Stomach (tissue), 9 donors: ENCODE data around the gene KATNB1. TPM values are rescaled to one million over a fixed set of nuclear protein-coding genes. Genes with fewer than 3 reads are reported as not detected.

Experiments
- DNase-seq, 2 donors: peaks; one replicate each; pipeline versions ENCODE4 v3.0.0 to v3.0.0-alpha.2; 2013 to 2019
- H3K27ac ChIP-seq, 5 donors: fragments of 200-600 bp in 4 of 5; sonication (generic) in 4 of 5; one replicate each; pipeline ENCODE4 v1.5.1; 2013 to 2019; ENCODE audit warnings: mild to moderate bottlenecking in 1 of 5, moderate library complexity in 1 of 5
- H3K27me3 ChIP-seq, 3 donors: fragments of 200-600 bp; sonication (generic); one replicate each; pipeline ENCODE4 v1.5.1; 2017 to 2019; ENCODE audit warnings: mixed run types in 1 of 3
- H3K36me3 ChIP-seq, 4 donors: fragments of 200-600 bp; sonication (generic); 1 replicate in 3 of 4; 2 replicates in 1 of 4; pipeline ENCODE4 v1.5.1; 2016 to 2019
- H3K4me1 ChIP-seq, 4 donors: fragments of 200-600 bp; sonication (generic); one replicate each; pipeline ENCODE4 v1.5.1; 2016 to 2019
- H3K4me3 ChIP-seq, 4 donors: fragments of 200-600 bp; sonication (generic) in 3 of 4; one replicate each; pipeline ENCODE4 v1.5.1; 2016 to 2019; ENCODE audit warnings: mild to moderate bottlenecking in 1 of 4
- H3K9me3 ChIP-seq, 4 donors: fragments of 200-600 bp; sonication (generic); one replicate each; pipeline ENCODE4 v1.5.1; 2016 to 2019
- CTCF ChIP-seq, 7 experiments: fragments of 450-650 bp in 4 of 7; fragments of 200-600 bp in 3 of 7; sonication (generic) in 3 of 7; IDR thresholded peaks; one replicate each; pipeline ENCODE4 v1.5.1; 2016 to 2019; ENCODE audit warnings: antibody characterized with exemption in 7 of 7, control low read depth in 2 of 7, mild to moderate bottlenecking in 1 of 7
- EP300 ChIP-seq: sonication (generic); formaldehyde crosslinking; IDR thresholded peaks from one replicate; pipeline ENCODE4 v1.6.1; 2017; ENCODE audit warnings: antibody characterized with exemption
- POLR2A ChIP-seq, 4 donors: fragments of 450-650 bp; IDR thresholded peaks; one replicate each; pipeline ENCODE4 v1.6.1; 2016; ENCODE audit warnings: antibody characterized with exemption in 4 of 4, control low read depth in 2 of 4, mild to moderate bottlenecking in 1 of 4, moderate library complexity in 1 of 4
- POLR2AphosphoS5 ChIP-seq, 3 donors: sonication (generic); formaldehyde crosslinking; IDR thresholded peaks; one replicate each; pipeline ENCODE4 v1.6.1; 2016; ENCODE audit warnings: antibody characterized with exemption in 3 of 3
- WGBS, 5 donors: extraction: QIAGEN DNeasy Blood & Tissue Kit in 3 of 5; methylation state at CpG; one replicate each; pipeline versions ENCODE4 v1.1.5 to v1.1.7; 2013 to 2018; 5-methylcytosine and 5-hydroxymethylcytosine counted together
- intact Hi-C: fragments of 100-400 bp; cut with DNase I; formaldehyde crosslinking; loops from one replicate; pipeline ENCODE4 v1.15.1; 2023; ENCODE audit warnings: low total_unique reads
- polyA plus RNA-seq, 3 donors: library from polyadenylated mRNA; stranded (reverse); fragments of 200-250 nt; gene quantifications; one replicate each; pipeline ENCODE4 v1.2.3, GENCODE V29; 2013
- total RNA-seq, 5 donors: library from RNA; depleted of rRNA; stranded (reverse); fragments of >200 nt; gene quantifications; one replicate each; pipeline versions ENCODE4 v1.1.0 to v1.2.3, GENCODE V29; 2014 to 2016
- donor health status: healthy with polysubstance abuse.
- donor health status: Bipolar disorder and iron deficiency.
- donor health status: healthy.

The KATNB1 gene
- total and polyA plus RNA-seq, 8 donors: 6.7 to 58.5 (median 13.4) TPM

GRCh38 chr16:57758331-57759117 lies 23.0 kb downstream of the KATNB1 start:
- 79 to 85% (median 80%) methylated on average over 16 to 33 of the region's 33 CpGs for WGBS, 5 donors
- H3K36me3 ChIP-seq: peaks cover 19 to 88% (median 80%) of the 10 kb centered on the region in 4 donors
- DNase-seq: no peak
- intact Hi-C loops: loop anchor here (5.0 to 10.0 kb wide), 2 partner anchors 104 to 246 kb away; partner anchors contain the start of genes USB1 and ZNF319
- no peaks in the 10 kb centered on the region for H3K9me3 ChIP-seq
- H3K27ac ChIP-seq: peak overlapping the region in 3 of 5 donors; percentile 11 to 39 (median 36)
- TF ChIP-seq CTCF (IDR thresholded peaks at IDR 0.05) (no peak), POLR2AphosphoS5 (IDR thresholded peaks at IDR 0.05) (no peak), EP300 (no peak), POLR2A (IDR thresholded peaks at IDR 0.05) (no peak)
- no peak overlapping the region for H3K4me3 ChIP-seq
- H3K27me3 ChIP-seq: no peaks in the 10 kb centered on the region
- peaks cover 0 to 9% (median 8%) of the 10 kb centered on the region in 4 donors for H3K4me1 ChIP-seq

- H3K4me3 ChIP-seq: no peak overlapping the region
- peaks cover 22 to 88% (median 80%) of the 10 kb centered on the region in 4 donors for H3K36me3 ChIP-seq
- H3K9me3 ChIP-seq: no peaks in the 10 kb centered on the region
- peak overlapping the region in 2 of 5 donors; percentile 8 to 11 for H3K27ac ChIP-seq
- intact Hi-C loops: loop anchor here (5.0 to 10.0 kb wide), 2 partner anchors 103 to 246 kb away; partner anchors contain the start of genes USB1 and ZNF319
- TF ChIP-seq POLR2AphosphoS5 (IDR thresholded peaks at IDR 0.05) (no peak), EP300 (no peak), CTCF (IDR thresholded peaks at IDR 0.05) (no peak), POLR2A (IDR thresholded peaks at IDR 0.05) (no peak)
- no peak for DNase-seq
- 81 to 100% (median 86%) methylated on average over 1 to 7 of the region's 7 CpGs; no CpG with 5 or more reads in 1 of the 5 donors for WGBS, 5 donors
- H3K27me3 ChIP-seq: no peaks in the 10 kb centered on the region
- peaks cover 0 to 10% (median 8%) of the 10 kb centered on the region in 4 donors for H3K4me1 ChIP-seq
These were observed 23.6 kb downstream of the KATNB1 start for GRCh38 chr16:57759131-57759530.

GRCh38 chr16:57759541-57760356 lies 24.2 kb downstream of the KATNB1 start:
- 73 to 86% (median 81%) methylated on average over 20 to 21 of the region's 21 CpGs for WGBS, 5 donors
- intact Hi-C loops: loop anchor here (5.0 to 10.0 kb wide), 2 partner anchors 103 to 245 kb away; partner anchors contain the start of genes USB1 and ZNF319

More at GRCh38 chr16:57759541-57760356, 24.2 kb downstream of the KATNB1 start:
- Histone ChIP-seq H3K4me1 (peaks cover 0 to 16% (median 8%) of the 10 kb centered on the region in 4 donors), H3K27ac (peak overlapping the region in 1 of 5 donors; percentile 11), H3K36me3 (peaks cover 22 to 88% (median 78%) of the 10 kb centered on the region in 4 donors), H3K4me3 (no peak overlapping the region), H3K27me3 (no peaks in the 10 kb centered on the region), H3K9me3 (no peaks in the 10 kb centered on the region)
- TF ChIP-seq CTCF (IDR thresholded peaks at IDR 0.05): no peak
- no peak for TF ChIP-seq EP300
- DNase-seq: no peak
